ENCODE results near the gene LRRC36. TPM values are rescaled to one million over a fixed set of nuclear protein-coding genes. Genes with fewer than 3 reads are reported as not detected.
A peak's percentile ranks its signal among the peaks of the same experiment; 100 is the strongest.

Gene LRRC36
- total and polyA plus RNA-seq, 9 of the 15 experiments (the other 6 are each of a cell fraction or from before 2014, with no cell fraction given) = 0.09 to 0.40 (median 0.17) TPM; not detected in 1

- Histone ChIP-seq H2AFZ (ENCODE audit: low read depth, low read length) (0 out of 2 replicates have a peak overlapping the region, but pooled peaks have one; percentile 34), H4K20me1 (replicated peaks; ENCODE audit: control insufficient read depth, insufficient read depth, low read length) (peaks cover 13% of the 10 kb centered on the region), H3K9me1 (ENCODE audit: control insufficient read depth, insufficient read depth, low read length) (no peaks in the 10 kb centered on the region), H3K4me3 (no peak overlapping the region), H3K27ac (ENCODE audit: extremely low read depth, low read depth, low read length) (no peak overlapping the region), H3K4me1 (replicated peaks in 1 of 2; ENCODE audit: control insufficient read depth in 2 of 2, insufficient read depth in 2 of 2, low read length in 2 of 2) (peaks cover 2 to 11% of the 10 kb centered on the region in 2 experiments; a peak in 4 of 5 replicates), H3K36me3 (ENCODE audit: control insufficient read depth, insufficient read depth, low read length) (no peaks in the 10 kb centered on the region), H3K9me3 (replicated peaks; ENCODE audit: control insufficient read depth, insufficient read depth, low read depth, low read length) (no peaks in the 10 kb centered on the region), H3K4me2 (ENCODE audit: insufficient read depth, low read length) (no peak overlapping the region), H3K9ac (ENCODE audit: insufficient read depth in 1 of 2, low read depth in 2 of 2, low read length in 2 of 2) (0 out of 4 replicates have a peak overlapping the region, but pooled peaks of 1 of the 2 experiments have one; percentile 10), H3K79me2 (ENCODE audit: control insufficient read depth, insufficient read depth, low read length) (no peaks in the 10 kb centered on the region), H3K27me3 (ENCODE audit: control insufficient read depth in 2 of 2, insufficient read depth in 2 of 2, low read length in 2 of 2) (peaks cover 2 to 11% of the 10 kb centered on the region in 2 experiments; a peak in 3 of 5 replicates)
- in situ Hi-C loops (cut with MboI) = no loop called here
- 21% methylated on average over 4 of the region's 4 CpGs for WGBS (ENCODE audit: insufficient coverage, low coverage, missing lambda C conversion rate)
- BruUV-seq (replicated peaks) = no TSS peak
- ATAC-seq (no peak), DNase-seq (ENCODE audit: extremely low read depth in 1 of 4, low spot score in 3 of 4) (no peak), FAIRE-seq (no peak)
- POLR2A ChIA-PET = interaction anchor here (0.6 to 0.8 kb wide), 3 partner anchors 20 to 356 kb away, joined by 3 read pairs; partner anchors contain the start of gene ACD
- intact Hi-C loops (cut with micrococcal nuclease) = loop anchor here (10.0 kb wide), 1 partner anchor 89 kb away; no protein-coding TSS in a partner anchor
- CTCF ChIA-PET (ENCODE audit: low intra/inter-chr PET ratio) = no interaction called here
- TF ChIP-seq ZNF445 (CRISPR knock-in tag; IDR thresholded peaks at IDR 0.05; ENCODE audit: low read depth) (no peak), HMBOX1 (IDR thresholded peaks at IDR 0.05) (no peak), RBM15 (IDR thresholded peaks at IDR 0.05; ENCODE audit: insufficient read depth, low read length) (no peak), ZC3H8 (IDR thresholded peaks at IDR 0.05) (no peak), ZNF668 (CRISPR knock-in tag; IDR thresholded peaks at IDR 0.05) (no peak), XRCC3 (IDR thresholded peaks at IDR 0.05) (no peak), GABPB1 (CRISPR knock-in tag; IDR thresholded peaks at IDR 0.05) (no peak), NFIC (IDR thresholded peaks at IDR 0.05) (no peak), BRF1 (IDR thresholded peaks at IDR 0.05; ENCODE audit: borderline replicate concordance, extremely low read depth, insufficient read length) (no peak), ZNF134 (CRISPR knock-in tag; conservative IDR thresholded peaks at IDR 0.05) (no peak), FOXK1 (CRISPR knock-in tag; IDR thresholded peaks at IDR 0.05; ENCODE audit: borderline replicate concordance) (no peak), EGR1 (conservative IDR thresholded peaks at IDR 0.05) (no peak), TFAM (CRISPR knock-in tag; conservative IDR thresholded peaks at IDR 0.05) (no peak), ZEB2 (IDR thresholded peaks at IDR 0.05) (no peak), BDP1 (IDR thresholded peaks at IDR 0.05; ENCODE audit: insufficient read depth, insufficient read length) (no peak)
These were observed 99.0 kb downstream of the LRRC36 start for GRCh38 chr16:67425580-67425979.

Measured in K562 (cell line).